Upper lobe of left lung (tissue), 4 donors: ENCODE data around the gene NFATC2.

ENCODE experiments used
- CTCF ChIP-seq, 6 experiments: fragments of 450-650 bp in 4 of 6; fragments of 200-600 bp in 2 of 6; sonication (generic) in 2 of 6; IDR thresholded peaks; one replicate each; pipeline ENCODE4 v1.5.1; 2016 to 2019; ENCODE audit warnings: antibody characterized with exemption in 6 of 6
- EP300 ChIP-seq, 4 donors: sonication (generic); formaldehyde crosslinking; IDR thresholded peaks; one replicate each; pipeline ENCODE4 v1.5.1; 2017; ENCODE audit warnings: antibody characterized with exemption in 4 of 4, control low read depth in 2 of 4
- POLR2A ChIP-seq, 4 donors: fragments of 450-650 bp; IDR thresholded peaks; one replicate each; pipeline ENCODE4 v1.5.1; 2016 to 2017; ENCODE audit warnings: antibody characterized with exemption in 4 of 4, mild to moderate bottlenecking in 2 of 4
- POLR2AphosphoS5 ChIP-seq, 2 donors: sonication (generic); formaldehyde crosslinking; IDR thresholded peaks; one replicate each; pipeline ENCODE4 v1.5.1; 2017; ENCODE audit warnings: antibody characterized with exemption in 2 of 2

- TF ChIP-seq CTCF (IDR thresholded peaks at IDR 0.05): no peak
- TF ChIP-seq POLR2AphosphoS5 (IDR thresholded peaks at IDR 0.05): no peak
- no peak for TF ChIP-seq POLR2A (IDR thresholded peaks at IDR 0.05)
- no peak for TF ChIP-seq EP300 (IDR thresholded peaks at IDR 0.05)
Observed at GRCh38 chr20:51484831-51485230, 57.7 kb downstream of the NFATC2 start.
